ENCODE measurements around the gene ARPC5L. TPM values are rescaled to one million over a fixed set of nuclear protein-coding genes. Genes with fewer than 3 reads are reported as not detected.
"Not testable (repeated sequence)": the region's sequence is repeated elsewhere in the genome, so short reads cannot be mapped to it uniquely, and the experiment has no call there.

The ARPC5L gene
- polyA plus RNA-seq (ENCODE audit: insufficient read depth in 1 of 5, insufficient read length in 5 of 5, low replicate concordance in 1 of 5): 10 to 100 TPM; 32.3 to 40.6 (median 35.3) TPM
- long read RNA-seq, donor 1, transcript ARPC5L-201 (4 exons, 1,325 nt): major isoform, 28 of 35 reads
- long read RNA-seq, donor 1, partial matches to known transcripts: 6 of 35 reads
- long read RNA-seq, donor 1, other reads (novel, unspliced or antisense): 0 of 35 reads
- long read RNA-seq, donor 2, transcript ARPC5L-201 (4 exons, 1,325 nt): major isoform, 14 of 14 reads
- long read RNA-seq, donor 2, partial matches to known transcripts: 0 of 14 reads
- long read RNA-seq, donor 2, other reads (novel, unspliced or antisense): 0 of 14 reads
- long read RNA-seq, donor 3, transcript ARPC5L-201 (4 exons, 1,325 nt): major isoform, 23 of 50 reads
- long read RNA-seq, donor 3, partial matches to known transcripts: 27 of 50 reads
- long read RNA-seq, donor 3, other reads (novel, unspliced or antisense): 0 of 50 reads
- long read RNA-seq, donor 4, transcript ARPC5L-201 (4 exons, 1,325 nt): major isoform, 11 of 11 reads
- long read RNA-seq, donor 4, partial matches to known transcripts: 0 of 11 reads
- long read RNA-seq, donor 4, other reads (novel, unspliced or antisense): 0 of 11 reads
- long read RNA-seq, donor 5, transcript ARPC5L-201 (4 exons, 1,325 nt): major isoform, 37 of 41 reads
- long read RNA-seq, donor 5, partial matches to known transcripts: 0 of 41 reads
- long read RNA-seq, donor 5, other reads (novel, unspliced or antisense): 0 of 41 reads
- long read RNA-seq, donor 6, transcript ARPC5L-201 (4 exons, 1,325 nt): major isoform, 27 of 37 reads
- long read RNA-seq, donor 6, partial matches to known transcripts: 6 of 37 reads
- long read RNA-seq, donor 6, other reads (novel, unspliced or antisense): 0 of 37 reads
- long read RNA-seq, donor 7, transcript ARPC5L-201 (4 exons, 1,325 nt): major isoform, 23 of 24 reads
- long read RNA-seq, donor 7, partial matches to known transcripts: 0 of 24 reads
- long read RNA-seq, donor 7, other reads (novel, unspliced or antisense): 0 of 24 reads
- long read RNA-seq, donor 8, transcript ARPC5L-201 (4 exons, 1,325 nt): major isoform, 14 of 24 reads
- long read RNA-seq, donor 8, partial matches to known transcripts: 9 of 24 reads
- long read RNA-seq, donor 8, other reads (novel, unspliced or antisense): 0 of 24 reads

DNA sequence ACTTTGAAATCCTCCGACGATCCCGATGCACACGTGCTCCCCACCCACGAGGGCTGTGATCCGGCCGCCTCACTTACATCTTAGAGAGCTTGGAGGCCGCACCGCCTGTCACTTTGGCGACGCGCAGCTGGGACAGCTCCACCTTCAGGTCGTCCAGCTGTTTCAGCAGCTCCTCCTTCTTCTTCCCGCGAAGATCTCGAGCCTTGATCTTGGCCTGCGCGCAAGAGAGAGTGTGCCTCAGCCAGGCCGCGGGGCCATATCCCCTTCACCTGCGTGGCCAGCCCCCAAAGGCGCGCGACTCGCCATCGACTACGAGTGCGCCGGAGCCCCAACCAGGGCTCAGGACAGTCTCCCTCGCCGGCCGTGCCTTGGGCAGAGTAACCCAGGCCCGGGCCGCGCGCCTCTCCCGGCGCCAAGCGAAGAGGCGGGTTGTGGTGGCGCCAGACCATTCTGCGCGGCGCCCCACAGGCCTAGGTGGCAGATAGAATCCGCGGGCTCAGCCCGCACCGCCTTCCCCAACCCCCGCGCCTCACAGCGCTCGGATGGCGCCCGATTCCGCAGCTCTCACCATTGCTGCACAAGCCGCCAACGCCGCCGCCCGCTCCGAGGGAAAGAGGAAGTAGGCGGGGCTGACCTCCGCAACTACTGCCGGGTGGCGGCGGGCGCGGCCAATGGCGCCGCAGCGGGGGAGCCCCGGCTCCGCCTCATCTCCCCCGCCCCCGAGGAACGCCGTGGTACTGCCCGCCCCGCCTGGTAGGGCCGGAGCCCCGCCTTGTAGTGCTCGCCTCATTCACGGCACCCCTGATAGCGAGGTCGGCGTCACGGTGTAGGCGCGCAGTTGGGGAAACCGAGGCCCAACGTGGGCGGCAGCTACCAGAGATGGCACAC lies at the start of gene ARPC5L, which contains the start of gene RPL35:
Gene ARPC5L, plus strand, starts transcription at position 789 of the 888 bp plus-strand sequence. CDS start 7,161 bp downstream, outside the sequence.
Gene RPL35, minus strand, starts transcription at position 616 of the 888 bp plus-strand sequence. Its CDS starts 45 bp downstream, at position 571.
- peak; percentile 93 to 94 for DNase-seq

- peak in 1 of 2 donors; percentile 65 for DNase-seq
These were observed 49.5 kb upstream of the ARPC5L start for GRCh38 chr9:124812441-124812876.

GRCh38 chr9:124813041-124813440 lies 48.9 kb upstream of the ARPC5L start:
- no peak for DNase-seq

GRCh38 chr9:124813501-124814163 lies 48.3 kb upstream of the ARPC5L start:
- no peak for DNase-seq

GRCh38 chr9:124814164-124814535 lies 47.8 kb upstream of the ARPC5L start:
- DNase-seq: no peak

DNA sequence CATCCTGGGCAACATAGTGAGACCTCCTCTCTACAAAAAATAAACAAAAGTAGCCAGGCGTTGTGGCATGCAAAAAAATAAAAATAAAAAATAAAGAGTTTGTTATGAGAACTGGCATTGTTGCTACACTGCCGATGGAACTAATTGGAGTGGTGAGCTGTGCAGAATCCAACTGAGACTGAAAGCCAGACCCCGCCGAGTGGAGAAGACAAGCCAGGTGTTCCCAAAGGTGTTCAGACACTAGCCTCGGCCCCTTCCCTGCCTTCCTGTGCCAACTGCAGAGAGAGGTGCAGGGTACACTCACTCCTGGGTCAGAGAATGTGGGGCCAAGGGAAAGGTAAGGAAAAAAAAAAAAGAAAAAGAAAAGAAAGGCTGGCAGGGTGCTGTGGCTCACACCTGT lies 46.3 kb upstream of the ARPC5L start:
- no peak for DNase-seq

GRCh38 chr9:124818431-124819281 lies 43.3 kb upstream of the ARPC5L start:
- DNase-seq: no peak

DNA sequence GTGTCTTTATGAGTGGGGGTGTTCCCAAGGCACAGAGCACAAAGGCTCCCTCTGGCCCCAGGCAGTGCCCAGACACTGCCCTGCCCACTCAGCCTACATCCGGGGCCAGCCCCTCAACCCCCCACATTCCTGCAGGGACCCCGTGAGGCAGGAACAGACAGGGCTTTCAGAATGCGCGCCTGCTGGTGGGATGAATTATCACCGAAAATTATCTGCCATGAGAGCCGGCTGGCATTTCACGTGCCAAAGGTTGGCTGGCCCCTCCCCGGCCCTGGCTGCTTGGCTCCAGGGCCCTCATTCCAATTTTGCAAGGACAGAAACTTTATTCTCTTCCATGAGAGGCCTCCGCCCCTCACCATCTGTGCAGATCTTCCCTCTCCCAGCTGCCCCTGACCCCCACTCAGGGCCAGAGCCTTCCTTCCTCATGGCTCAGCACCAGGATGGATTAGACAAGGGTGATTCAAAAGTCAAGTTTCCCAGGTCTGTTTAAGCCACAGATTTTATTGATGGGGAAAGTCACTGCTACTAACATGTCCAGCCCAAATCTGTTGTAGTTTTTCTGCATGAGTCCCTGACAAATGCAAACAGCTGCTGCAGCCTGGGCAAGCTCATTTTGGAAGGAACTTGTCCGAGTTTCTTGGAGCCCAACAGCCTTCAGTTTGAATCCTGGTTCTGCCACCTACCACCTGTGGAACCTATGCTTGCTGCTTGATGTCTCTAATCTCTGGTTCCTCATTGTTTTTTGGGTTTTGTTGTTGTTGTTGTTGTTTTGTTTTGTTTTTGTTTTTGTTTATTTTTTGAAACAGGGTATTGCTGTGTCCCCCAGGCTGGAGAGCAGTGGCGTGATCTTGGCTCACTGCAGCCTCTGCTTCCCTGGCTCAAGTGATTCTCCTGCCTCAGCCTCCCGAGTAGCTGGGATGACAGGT lies 41.0 kb upstream of the ARPC5L start:
- no peak for DNase-seq

- DNase-seq: no peak
These were observed 33.2 kb upstream of the ARPC5L start for GRCh38 chr9:124828489-124829333.

GRCh38 chr9:124829334-124829669 lies 32.6 kb upstream of the ARPC5L start:
- no peak for DNase-seq

DNA sequence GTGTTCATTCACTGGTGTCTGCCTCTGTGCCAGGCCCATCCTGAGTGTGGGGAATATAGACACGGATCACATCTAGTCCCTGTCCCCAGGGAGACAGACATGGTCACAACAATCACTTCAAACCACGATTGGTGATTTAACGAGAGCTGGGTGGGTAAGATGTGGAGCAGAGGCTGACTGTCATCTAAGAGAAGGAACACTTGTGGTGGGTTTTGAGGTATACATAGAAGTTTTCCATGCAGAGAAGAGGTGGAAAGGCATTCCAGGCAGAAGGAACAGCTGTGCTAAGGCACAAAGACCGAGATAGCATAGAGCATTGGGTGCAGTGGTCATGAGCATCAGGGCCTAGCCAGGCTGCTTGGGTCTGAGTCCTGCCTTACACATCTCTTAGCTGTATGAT lies 31.3 kb upstream of the ARPC5L start:
- DNase-seq: no peak

DNA sequence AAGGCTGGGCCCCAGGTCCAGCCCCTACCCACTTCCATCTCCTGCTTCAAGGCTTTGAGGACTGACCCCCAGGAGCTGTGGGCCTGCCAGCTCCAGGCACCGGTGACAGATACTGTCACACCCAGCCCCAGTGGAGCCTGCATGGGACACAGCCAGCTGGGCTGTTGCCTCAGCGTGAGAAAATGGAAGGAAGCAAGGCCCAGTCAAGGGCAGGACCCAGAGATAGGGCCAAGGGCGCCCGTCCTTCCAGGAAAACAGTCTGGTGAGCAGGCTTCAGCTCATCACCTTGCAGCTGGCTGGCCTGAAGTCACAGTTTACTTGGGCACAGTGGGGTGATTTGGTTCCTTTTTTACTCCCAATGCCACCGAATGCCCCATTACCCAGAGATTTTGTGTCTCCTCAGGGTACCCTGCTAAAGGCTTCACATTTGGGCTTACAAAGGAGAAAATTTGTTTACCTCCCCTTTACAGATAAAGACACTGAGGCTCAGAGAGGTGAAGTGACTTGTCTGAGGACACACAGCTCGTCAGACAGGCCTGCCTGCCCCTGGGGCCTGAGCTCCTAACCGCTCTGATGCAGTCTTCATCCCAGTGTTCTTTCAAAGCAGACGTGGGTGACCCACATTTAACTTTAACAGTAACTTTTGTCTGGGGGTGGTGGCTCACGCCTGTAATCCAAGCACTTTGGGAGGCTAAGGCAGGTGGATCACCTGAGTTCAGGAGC lies 30.1 kb upstream of the ARPC5L start:
- no peak for DNase-seq

- no peak for DNase-seq
These were observed 27.3 kb upstream of the ARPC5L start for GRCh38 chr9:124834591-124834990.

DNA sequence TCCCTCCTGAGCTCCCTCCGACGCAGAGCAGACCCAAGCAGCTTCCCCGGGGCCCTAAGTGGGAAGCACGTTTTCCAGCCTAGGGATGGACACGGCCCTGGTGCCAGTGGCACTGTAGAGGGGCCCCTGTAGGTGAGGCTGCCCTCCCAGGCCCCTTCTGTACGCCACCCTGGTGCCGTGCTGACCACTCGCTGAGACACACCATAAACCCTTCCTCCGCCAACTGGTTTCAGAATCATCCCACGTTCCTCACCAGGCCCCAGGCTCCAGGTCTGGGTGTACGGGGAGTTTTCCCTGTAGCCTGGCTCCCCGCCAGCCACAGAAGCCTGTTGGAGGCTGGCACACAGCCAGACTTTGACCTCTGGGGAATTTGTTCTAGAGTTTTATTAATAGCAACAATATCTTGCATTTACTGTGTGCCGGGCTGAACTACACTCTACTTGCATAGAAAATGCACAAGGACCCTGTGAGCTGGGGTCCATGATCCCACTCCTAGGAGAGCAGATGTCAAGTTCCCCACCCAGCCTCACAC lies 26.8 kb upstream of the ARPC5L start:
- DNase-seq: peak; percentile 73 to 78

- DNase-seq: not testable (repeated sequence)
These were observed 23.8 kb upstream of the ARPC5L start for GRCh38 chr9:124838132-124838531.
